IMR-90 (cell line): Measurements from ENCODE around the gene COG8. TPM values are rescaled to one million over a fixed set of nuclear protein-coding genes. Genes with fewer than 3 reads are reported as not detected.

ENCODE experiments used
- ATAC-seq: fragments of 200-7000 bp; cut with Tn5 transposase; 2 replicates; pipeline ENCODE4 v1.9.1; 2020; ENCODE audit warnings: low read depth, mild to moderate bottlenecking, moderate library complexity
- BruUV-seq: library from RNA; stranded (reverse); fragments of 400-500 nt; replicated peaks from 2 replicates; lab custom pipeline; 2021; lab: Mats Ljungman, UMichigan
- CTCF ChIA-PET: fragments of 300-600 bp; formaldehyde crosslinking; extraction: SDS; loops from one replicate; lab custom pipeline; 2021; ENCODE audit warnings: antibody characterized with exemption; lab: Yijun Ruan, JAX
- POLR2A ChIA-PET: fragments of 300-600 bp; sonication (Branson Sonifier 250); formaldehyde crosslinking; loops from one replicate; lab custom pipeline; 2022; ENCODE audit warnings: antibody characterized with exemption; ENCODE audit not compliant: unreplicated experiment; lab: Charles Lee
- DNase-seq: peaks from one replicate; pipeline ENCODE4 v3.0.0; 2013
- H2AFZ ChIP-seq: replicated peaks from 2 replicates; pipeline ENCODE3; 2013; ENCODE audit warnings: low read length, mild to moderate bottlenecking; ENCODE audit not compliant: poor library complexity
- H2AK5ac ChIP-seq: 2 replicates; pipeline ENCODE4 v1.6.1; 2013; ENCODE audit warnings: low read depth, low read length, inconsistent platforms
- H2AK9ac ChIP-seq: replicated peaks from 2 replicates; pipeline ENCODE3; 2013; ENCODE audit warnings: mild to moderate bottlenecking, low read depth, low read length, moderate library complexity; ENCODE audit not compliant: poor library complexity
- H2BK120ac ChIP-seq: 2 replicates; pipeline ENCODE4 v1.6.1; 2013; ENCODE audit warnings: low read depth, low read length, inconsistent platforms
- H2BK15ac ChIP-seq: 3 replicates; pipeline ENCODE4 v1.6.1; 2013; ENCODE audit warnings: low read depth, low read length, inconsistent platforms
- H2BK20ac ChIP-seq: 2 replicates; pipeline ENCODE4 v1.6.1; 2013; ENCODE audit warnings: low read depth, mild to moderate bottlenecking, inconsistent platforms, low read length, moderate library complexity
- H2BK5ac ChIP-seq: 2 replicates; pipeline ENCODE4 v1.6.1; 2013; ENCODE audit warnings: mild to moderate bottlenecking, low read depth, low read length, inconsistent platforms; ENCODE audit not compliant: poor library complexity, severe bottlenecking
- H3K14ac ChIP-seq: replicated peaks from 2 replicates; pipeline ENCODE4 v1.6.1; 2013; ENCODE audit warnings: low read depth, low read length, inconsistent platforms
- H3K18ac ChIP-seq: 2 replicates; pipeline ENCODE4 v1.6.1; 2013; ENCODE audit warnings: low read depth, low read length, control low read depth
- H3K23ac ChIP-seq: 2 replicates; pipeline ENCODE4 v1.6.1; 2013; ENCODE audit warnings: low read depth, low read length, inconsistent platforms
- H3K27ac ChIP-seq: 2 replicates; pipeline ENCODE4 v1.5.1; 2013; ENCODE audit warnings: mild to moderate bottlenecking, control low read depth, low read length; ENCODE audit not compliant: insufficient read depth
- H3K27me3 ChIP-seq: 2 replicates; pipeline ENCODE4 v1.6.1; 2013; ENCODE audit warnings: low read length; ENCODE audit not compliant: control insufficient read depth, insufficient read depth
- H3K36me3 ChIP-seq: 2 replicates; pipeline ENCODE4 v1.6.1; 2013; ENCODE audit warnings: low read length, mixed read lengths; ENCODE audit not compliant: control insufficient read depth, insufficient read depth
- H3K4ac ChIP-seq: 2 replicates; pipeline ENCODE4 v1.6.1; 2013; ENCODE audit warnings: low read depth, low read length, inconsistent platforms
- H3K4me1 ChIP-seq: 2 replicates; pipeline ENCODE4 v1.6.1; 2013; ENCODE audit warnings: low read length, mixed read lengths; ENCODE audit not compliant: control insufficient read depth, insufficient read depth
- H3K4me2 ChIP-seq: 2 replicates; pipeline ENCODE4 v1.6.1; 2013; ENCODE audit warnings: low read depth, mild to moderate bottlenecking, control low read depth, low read length, moderate library complexity
- H3K4me3 ChIP-seq: 2 replicates; pipeline ENCODE4 v1.5.1; 2013; ENCODE audit warnings: low read depth, mild to moderate bottlenecking, control low read depth, low read length, moderate library complexity; ENCODE audit not compliant: insufficient read depth
- H3K56ac ChIP-seq: 2 replicates; pipeline ENCODE4 v1.6.1; 2013; ENCODE audit warnings: low read length, inconsistent platforms; ENCODE audit not compliant: insufficient read depth; ENCODE audit errors: extremely low read depth
- H3K79me1 ChIP-seq, 2 experiments: 2 replicates each; pipeline ENCODE4 v1.6.1; 2013; ENCODE audit warnings: low read length in 2 of 2, inconsistent platforms in 1 of 2, low read depth in 1 of 2
- H3K9ac ChIP-seq: 2 replicates; pipeline ENCODE4 v1.6.1; 2013; ENCODE audit warnings: low read depth, low read length, control low read depth
- H3K9me1 ChIP-seq: 2 replicates; pipeline ENCODE4 v1.6.1; 2013; ENCODE audit warnings: low read length, inconsistent platforms; ENCODE audit not compliant: insufficient read depth
- H3K9me3 ChIP-seq: 2 replicates; pipeline ENCODE4 v1.6.1; 2013; ENCODE audit warnings: low read length; ENCODE audit not compliant: control insufficient read depth, insufficient read depth
- H4K20me1 ChIP-seq: 2 replicates; pipeline ENCODE4 v1.6.1; 2013; ENCODE audit warnings: low read length, inconsistent platforms; ENCODE audit not compliant: insufficient read depth
- H4K5ac ChIP-seq: 2 replicates; pipeline ENCODE4 v1.6.1; 2013; ENCODE audit warnings: mild to moderate bottlenecking, low read depth, low read length, control low read depth
- H4K8ac ChIP-seq, 2 experiments: 2 replicates each; pipeline ENCODE4 v1.6.1; 2013; ENCODE audit warnings: low read depth in 2 of 2, low read length in 2 of 2, control low read depth in 1 of 2, inconsistent platforms in 1 of 2
- H4K91ac ChIP-seq: 2 replicates; pipeline ENCODE4 v1.6.1; 2013; ENCODE audit warnings: low read depth, low read length, inconsistent platforms; ENCODE audit not compliant: insufficient read depth
- BHLHE40 ChIP-seq: fragments of 150-350 bp; IDR thresholded peaks from 2 replicates; pipeline ENCODE4 v1.6.1; 2016; ENCODE audit warnings: mild to moderate bottlenecking, low read depth, low read length
- CEBPB ChIP-seq: IDR thresholded peaks from 2 replicates; pipeline ENCODE4 v1.6.1; 2012; ENCODE audit warnings: low read depth, low read length, improper control_type of control experiment
- MAZ ChIP-seq: IDR thresholded peaks from 2 replicates; pipeline ENCODE4 v1.6.1; 2012; ENCODE audit warnings: low read depth, mild to moderate bottlenecking, low read length, improper control_type of control experiment, moderate library complexity, borderline replicate concordance
- POLR2A ChIP-seq: IDR thresholded peaks from 2 replicates; pipeline ENCODE4 v1.6.1; 2012; ENCODE audit warnings: mild to moderate bottlenecking, low read depth, low read length
- RAD21 ChIP-seq: IDR thresholded peaks from 2 replicates; pipeline ENCODE4 v1.6.1; 2012; ENCODE audit warnings: low read length, improper control_type of control experiment
- SMC3 ChIP-seq: fragments of 150-350 bp; IDR thresholded peaks from 2 replicates; pipeline ENCODE4 v1.6.1; 2016; ENCODE audit warnings: low read depth, mild to moderate bottlenecking, antibody characterized with exemption, low read length, moderate library complexity
- WGBS, 2 experiments: methylation state at CpG; one replicate each; pipeline versions ENCODE4 v1.1.5 to v1.1.7; 2013; ENCODE audit warnings: missing lambda C conversion rate in 2 of 2; ENCODE audit not compliant: insufficient read length in 1 of 2; ENCODE audit errors: extremely low coverage in 2 of 2; 5-methylcytosine and 5-hydroxymethylcytosine counted together
- dilution Hi-C: fragments of 300-500 bp; cut with HindIII; formaldehyde crosslinking; loops from one replicate; pipeline ENCODE4 v1.14.3; 2018; ENCODE audit warnings: low sequenced_read_pairs; ENCODE audit not compliant: unreplicated experiment
- in situ Hi-C: fragments of 300-500 bp; cut with MboI; formaldehyde crosslinking; loops from 3 replicates; pipeline ENCODE4 v1.14.3; 2019; ENCODE audit warnings: low sequenced_read_pairs, inconsistent platforms, mixed read lengths
- intact Hi-C: fragments of 100-400 bp; cut with micrococcal nuclease; formaldehyde crosslinking; loops from 2 replicates; pipeline ENCODE4 v1.10.0; 2022
- polyA plus RNA-seq, 3 experiments: library from polyadenylated mRNA; depleted of rRNA; stranded (reverse); fragments of >200 nt; gene quantifications; 2 replicates each; pipeline ENCODE4 v1.2.3, GENCODE V29; 2012; ENCODE audit warnings: low replicate concordance in 1 of 3
- total RNA-seq: library from RNA; depleted of rRNA; stranded (reverse); fragments of >200 nt; gene quantifications from 2 replicates; pipeline ENCODE4 v1.2.3, GENCODE V29; 2012
- TF ChIP-seq, protein P1 (sequence below): fragments of 150-350 bp; IDR thresholded peaks from 2 replicates; pipeline ENCODE4 v1.6.1; 2017; ENCODE audit warnings: mild to moderate bottlenecking, antibody characterized with exemption, low read length, low read depth

Gene COG8
- total and polyA plus RNA-seq, 2 of the 4 experiments (the other 2 are of a cell fraction), result 23.4 to 26.2 TPM

DNA sequence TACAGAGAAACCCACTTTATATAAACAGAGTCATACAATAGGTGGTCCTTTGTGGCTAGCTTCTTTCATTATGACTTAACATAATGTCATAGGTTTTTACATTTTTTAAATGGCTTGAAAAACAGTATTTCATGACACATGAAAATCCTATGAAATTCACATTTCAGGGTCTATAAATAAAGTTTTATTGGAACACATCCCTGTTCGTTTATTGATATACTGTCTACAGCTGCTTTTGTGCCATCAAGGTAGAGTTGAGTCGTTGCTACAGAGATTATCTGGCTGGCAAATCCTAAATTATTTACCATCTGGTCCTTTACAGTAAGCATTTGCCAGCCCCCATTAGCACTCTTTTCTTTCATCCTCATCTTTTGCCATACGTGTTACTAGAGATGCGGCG, 25.9 kb downstream of the COG8 start:
- POLR2A ChIA-PET, result no interaction called here
- CTCF ChIA-PET, result no interaction called here

More for the DNA sequence above, 25.9 kb downstream of the COG8 start:
- WGBS, 2 experiments, result no CpG with 5 or more reads among the region's 5 CpGs
- ATAC-seq, result no peak
- H4K91ac ChIP-seq, result no peak overlapping the region
- no peak overlapping the region for H3K56ac ChIP-seq
- no peak overlapping the region for H3K4me3 ChIP-seq
- H4K20me1 ChIP-seq, result peaks cover 39% of the 10 kb centered on the region
- H3K9me3 ChIP-seq, result no peaks in the 10 kb centered on the region
- no peak overlapping the region for H3K4me2 ChIP-seq
- H3K4ac ChIP-seq, result no peak overlapping the region
- H2BK5ac ChIP-seq, result no peak overlapping the region
- H2AK9ac ChIP-seq, result no peak overlapping the region
- in situ Hi-C loops, result no loop called here
- H3K27me3 ChIP-seq, result no peaks in the 10 kb centered on the region
- no peak overlapping the region for H4K8ac ChIP-seq
- H3K27ac ChIP-seq, result no peak overlapping the region
- no peak overlapping the region for H3K9ac ChIP-seq
- intact Hi-C loops, result no loop called here
- BruUV-seq, result no TSS peak
- dilution Hi-C loops, result no loop called here
- peaks cover 6% of the 10 kb centered on the region; the same call in 1 of the 2 replicates for H3K9me1 ChIP-seq
- H2AFZ ChIP-seq, result no peak overlapping the region
- H3K79me1 ChIP-seq, result peaks cover 26 to 61% of the 10 kb centered on the region in 2 experiments
- H3K23ac ChIP-seq, result peak overlapping the region; percentile 31; the same call in 1 of the 2 replicates
- H4K5ac ChIP-seq, result no peak overlapping the region
- H2BK120ac ChIP-seq, result no peak overlapping the region
- H3K4me1 ChIP-seq, result peaks cover 4% of the 10 kb centered on the region
- H2AK5ac ChIP-seq, result no peak overlapping the region
- no peak overlapping the region for H2BK15ac ChIP-seq
- no peak overlapping the region for H3K18ac ChIP-seq
- H3K14ac ChIP-seq, result no peak overlapping the region
- DNase-seq, result no peak
- peaks cover 36% of the 10 kb centered on the region for H3K36me3 ChIP-seq
- TF ChIP-seq, protein P1, sequence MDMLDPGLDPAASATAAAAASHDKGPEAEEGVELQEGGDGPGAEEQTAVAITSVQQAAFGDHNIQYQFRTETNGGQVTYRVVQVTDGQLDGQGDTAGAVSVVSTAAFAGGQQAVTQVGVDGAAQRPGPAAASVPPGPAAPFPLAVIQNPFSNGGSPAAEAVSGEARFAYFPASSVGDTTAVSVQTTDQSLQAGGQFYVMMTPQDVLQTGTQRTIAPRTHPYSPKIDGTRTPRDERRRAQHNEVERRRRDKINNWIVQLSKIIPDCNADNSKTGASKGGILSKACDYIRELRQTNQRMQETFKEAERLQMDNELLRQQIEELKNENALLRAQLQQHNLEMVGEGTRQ, result no peak
- TF ChIP-seq BHLHE40, result no peak
- TF ChIP-seq SMC3, result no peak
- no peak for TF ChIP-seq RAD21
- no peak for TF ChIP-seq CEBPB
- no peak for TF ChIP-seq POLR2A
- no peak for TF ChIP-seq MAZ
- no peak overlapping the region for H2BK20ac ChIP-seq
